Measurements from ENCODE around the gene R3HCC1L.
A peak's percentile ranks its signal among the peaks of the same experiment; 100 is the strongest.

R3HCC1L gene

DNA sequence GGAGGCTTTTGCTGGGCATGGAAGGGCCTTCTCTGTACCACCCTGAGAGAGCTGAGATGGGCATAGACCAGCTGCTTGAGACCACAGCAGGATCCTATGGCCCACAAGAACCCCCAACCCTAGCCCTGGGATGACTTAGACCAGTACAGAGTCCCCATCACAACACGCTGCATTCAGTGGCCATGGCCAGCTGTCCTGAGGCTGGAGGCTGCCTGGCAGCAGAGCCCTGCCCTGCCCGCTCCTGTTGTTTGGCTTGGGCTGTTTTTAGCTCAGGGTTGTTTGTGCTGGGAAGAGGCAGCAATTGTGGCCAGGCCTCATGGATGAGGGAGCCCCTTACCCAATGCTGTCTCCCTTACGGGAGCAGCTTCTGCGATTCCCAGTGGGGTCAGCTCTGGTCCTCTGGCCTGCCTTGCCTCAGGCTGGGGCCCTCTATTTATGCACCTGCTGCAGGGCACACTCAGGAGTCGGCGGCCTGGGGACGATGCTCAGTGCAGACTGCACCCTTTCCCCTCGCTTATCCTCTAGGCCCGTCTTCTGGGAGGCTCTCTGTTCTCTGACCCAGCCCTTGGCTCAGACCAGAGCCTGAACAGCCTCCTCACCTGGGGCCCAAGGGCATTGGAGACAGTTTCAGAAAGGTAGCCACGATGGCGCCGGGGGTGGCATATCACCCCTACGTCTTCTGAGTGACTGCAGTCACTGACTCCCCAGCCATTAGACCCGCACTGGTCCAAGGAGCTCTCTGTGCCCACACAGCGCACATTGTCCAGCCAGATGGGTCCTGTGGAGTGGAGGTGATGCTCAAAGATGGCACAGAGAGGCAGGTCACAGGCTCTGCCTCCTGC is 127.2 kb downstream of the R3HCC1L start:
- no peak overlapping the region for H3K4me3 ChIP-seq (ENCODE audit: low read length)
- TF ChIP-seq, protein P1, sequence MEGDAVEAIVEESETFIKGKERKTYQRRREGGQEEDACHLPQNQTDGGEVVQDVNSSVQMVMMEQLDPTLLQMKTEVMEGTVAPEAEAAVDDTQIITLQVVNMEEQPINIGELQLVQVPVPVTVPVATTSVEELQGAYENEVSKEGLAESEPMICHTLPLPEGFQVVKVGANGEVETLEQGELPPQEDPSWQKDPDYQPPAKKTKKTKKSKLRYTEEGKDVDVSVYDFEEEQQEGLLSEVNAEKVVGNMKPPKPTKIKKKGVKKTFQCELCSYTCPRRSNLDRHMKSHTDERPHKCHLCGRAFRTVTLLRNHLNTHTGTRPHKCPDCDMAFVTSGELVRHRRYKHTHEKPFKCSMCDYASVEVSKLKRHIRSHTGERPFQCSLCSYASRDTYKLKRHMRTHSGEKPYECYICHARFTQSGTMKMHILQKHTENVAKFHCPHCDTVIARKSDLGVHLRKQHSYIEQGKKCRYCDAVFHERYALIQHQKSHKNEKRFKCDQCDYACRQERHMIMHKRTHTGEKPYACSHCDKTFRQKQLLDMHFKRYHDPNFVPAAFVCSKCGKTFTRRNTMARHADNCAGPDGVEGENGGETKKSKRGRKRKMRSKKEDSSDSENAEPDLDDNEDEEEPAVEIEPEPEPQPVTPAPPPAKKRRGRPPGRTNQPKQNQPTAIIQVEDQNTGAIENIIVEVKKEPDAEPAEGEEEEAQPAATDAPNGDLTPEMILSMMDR (IDR thresholded peaks at IDR 0.05; ENCODE audit: insufficient read depth, low read depth, low read length, missing control alignments) = no peak

DNA sequence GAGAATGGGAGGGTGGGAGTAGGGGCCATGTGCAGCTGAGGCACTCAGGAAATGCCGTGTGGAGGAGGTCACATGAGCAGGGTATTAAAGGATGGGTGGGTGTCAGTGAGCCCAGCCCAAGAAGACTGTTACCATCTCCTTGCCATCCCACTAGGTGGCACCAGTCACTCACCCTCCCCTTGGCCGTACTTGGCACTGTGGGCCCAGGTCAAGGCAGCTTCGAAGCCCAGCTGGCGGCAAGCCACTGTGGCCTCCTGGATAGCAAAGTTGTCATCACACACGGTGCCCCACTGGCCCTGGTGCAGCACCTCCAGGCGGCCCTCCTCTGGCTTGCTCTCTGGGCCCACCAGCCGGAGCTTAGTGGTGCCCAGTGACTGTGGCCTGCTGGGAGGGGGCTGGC is 128.1 kb downstream of the R3HCC1L start:
- peak; percentile 56 for DNase-seq (ENCODE audit: low read depth)
- no peak overlapping the region for H3K4me3 ChIP-seq (ENCODE audit: low read length)
- TF ChIP-seq, protein P1 (IDR thresholded peaks at IDR 0.05; ENCODE audit: insufficient read depth, low read depth, low read length, missing control alignments) = peak; percentile 59

More for the DNA sequence above, 127.2 kb downstream of the R3HCC1L start:
- no peak for DNase-seq (ENCODE audit: low read depth)

DNA sequence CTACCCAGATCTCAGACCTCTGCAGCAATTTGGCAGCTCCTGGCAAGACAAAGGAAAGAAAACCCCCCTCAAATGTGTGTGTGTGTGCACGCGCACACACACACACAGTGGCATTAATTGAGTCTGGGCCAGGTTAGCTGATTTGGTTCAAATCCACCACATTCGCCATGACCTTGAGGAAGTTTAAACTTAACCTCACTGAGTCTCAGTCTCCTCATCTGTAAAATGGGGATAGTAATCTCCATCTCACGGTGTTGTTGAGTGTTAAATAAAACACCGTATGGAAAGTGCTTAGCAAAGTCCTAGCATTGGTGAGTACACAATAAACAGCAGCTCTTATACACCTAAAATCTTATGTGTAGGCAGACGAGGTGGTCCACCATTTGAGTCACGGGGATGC is 128.6 kb downstream of the R3HCC1L start:
- TF ChIP-seq, protein P1 (IDR thresholded peaks at IDR 0.05; ENCODE audit: insufficient read depth, low read depth, low read length, missing control alignments) = no peak
- no peak overlapping the region for H3K4me3 ChIP-seq (ENCODE audit: low read length)
- DNase-seq (ENCODE audit: low read depth) = no peak

DNA sequence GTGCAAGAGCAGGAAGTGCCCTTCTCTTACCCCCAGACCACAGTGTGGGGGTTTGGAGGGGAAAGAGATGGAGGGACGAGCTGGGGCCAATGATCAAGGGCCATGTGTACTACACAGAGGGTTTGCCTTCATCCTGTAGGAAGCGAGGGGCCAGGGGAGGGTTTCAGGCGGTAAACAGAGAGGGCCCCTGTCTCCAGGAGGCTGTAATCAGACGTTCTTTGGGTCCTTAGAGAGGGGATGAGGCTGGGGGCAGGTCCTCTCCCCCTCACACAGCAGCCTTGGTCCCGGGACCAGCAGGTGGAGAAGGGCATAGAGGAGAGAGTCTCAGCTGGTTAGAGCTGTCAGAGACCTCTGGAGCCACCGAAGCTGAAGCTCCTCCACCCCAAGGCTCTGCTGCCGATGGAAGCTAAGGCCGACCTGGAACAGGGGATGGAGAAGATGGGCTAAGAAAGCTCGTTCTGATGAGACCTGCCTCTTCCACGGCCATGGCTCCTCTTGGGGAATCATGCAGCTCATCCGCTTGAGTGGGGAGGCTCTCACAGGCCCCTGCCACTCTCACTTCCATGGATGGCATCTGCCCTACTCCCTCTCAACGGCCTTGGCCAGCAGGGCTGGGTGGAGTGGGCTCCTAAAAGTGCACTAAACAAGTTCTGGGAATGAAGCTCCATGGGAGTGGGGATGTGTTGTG is 130.1 kb downstream of the R3HCC1L start:
- no peak for DNase-seq (ENCODE audit: low read depth)
- TF ChIP-seq, protein P1 (IDR thresholded peaks at IDR 0.05; ENCODE audit: insufficient read depth, low read depth, low read length, missing control alignments) = no peak
- no peak overlapping the region for H3K4me3 ChIP-seq (ENCODE audit: low read length)

DNA sequence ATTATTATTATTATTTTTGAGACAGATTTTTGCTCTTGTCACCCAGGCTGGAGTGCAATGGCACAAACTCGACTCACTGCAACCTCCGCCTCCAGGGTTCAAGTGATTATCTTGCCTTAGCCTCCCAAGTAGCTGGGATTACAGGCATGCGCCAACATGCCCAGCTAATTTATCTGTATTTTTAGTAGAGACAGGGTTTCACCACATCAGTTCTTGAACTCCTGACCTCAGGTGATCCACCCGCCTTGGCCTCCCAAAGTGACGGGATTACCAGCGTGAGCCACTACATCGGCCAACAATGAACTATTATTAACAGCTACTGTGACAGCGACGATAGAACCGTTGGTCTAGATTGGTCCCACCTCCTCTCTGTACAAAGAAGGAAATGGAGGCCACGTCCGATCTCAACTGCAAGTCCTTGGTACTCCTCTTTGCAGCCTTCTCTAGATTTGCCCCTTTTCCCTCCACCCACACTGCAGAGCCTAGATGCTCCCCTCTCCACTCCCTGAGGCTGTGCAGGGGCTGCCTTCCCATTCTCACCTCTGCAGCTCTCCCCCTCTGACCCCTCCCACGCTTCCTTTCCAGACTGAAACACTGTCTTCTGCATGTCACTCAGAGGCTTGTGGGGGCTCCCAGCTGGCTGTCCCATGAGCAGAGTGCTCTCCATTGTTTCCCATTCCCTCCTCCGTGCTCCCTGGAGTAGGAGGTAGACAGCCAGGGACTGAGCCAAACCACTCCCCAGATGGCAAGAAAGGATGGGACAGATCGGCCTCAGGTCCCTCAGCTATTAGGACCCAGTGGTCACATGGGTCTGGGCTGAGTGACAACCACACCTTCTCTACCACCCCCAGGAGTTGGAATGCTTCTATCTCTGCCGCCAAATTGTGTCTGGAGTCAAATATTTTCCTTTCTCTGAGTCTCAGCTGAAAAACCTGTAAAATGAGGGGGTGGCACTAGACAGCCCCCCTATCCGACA is 131.2 kb downstream of the R3HCC1L start:
- H3K4me3 ChIP-seq (ENCODE audit: low read length) = no peak overlapping the region
- peak; percentile 26 for DNase-seq (ENCODE audit: low read depth)
- TF ChIP-seq, protein P1 (IDR thresholded peaks at IDR 0.05; ENCODE audit: insufficient read depth, low read depth, low read length, missing control alignments) = no peak

DNA sequence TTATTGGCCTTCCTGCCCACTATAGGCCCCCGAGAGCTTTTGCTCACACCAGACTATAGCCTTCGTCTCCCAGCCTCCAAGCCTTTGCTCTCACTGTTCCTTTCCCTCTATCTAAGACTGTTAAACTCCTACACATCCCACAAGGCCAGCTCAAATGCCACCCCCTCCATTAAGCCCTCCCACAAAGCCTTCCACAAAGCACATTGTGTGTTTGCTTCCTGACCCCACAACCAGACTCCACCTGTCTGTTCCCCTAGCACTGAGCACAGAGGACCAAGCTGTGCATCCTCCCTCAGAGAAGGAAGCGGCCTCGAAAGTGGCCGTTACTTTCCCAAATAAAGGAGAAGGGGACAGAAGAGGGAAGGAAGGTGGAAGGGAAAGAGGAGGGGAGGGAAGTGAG is 132.2 kb downstream of the R3HCC1L start:
- DNase-seq (ENCODE audit: low read depth) = no peak

More for the DNA sequence above, 132.2 kb downstream of the R3HCC1L start:
- no peak overlapping the region for H3K4me3 ChIP-seq (ENCODE audit: low read length)
- TF ChIP-seq, protein P1 (IDR thresholded peaks at IDR 0.05; ENCODE audit: insufficient read depth, low read depth, low read length, missing control alignments) = no peak

Data from epithelial cell of esophagus (primary cell).